Ovary (tissue), 9 donors: ENCODE measurements around the gene PDE8A. TPM values are rescaled to one million over a fixed set of nuclear protein-coding genes. Genes with fewer than 3 reads are reported as not detected.

Experiments used
- DNase-seq, 5 donors: peaks; one replicate each; pipeline ENCODE4 v3.0.0-alpha.2; 2019 to 2020
- H3K27ac ChIP-seq, 2 donors: fragments of 200-600 bp; one replicate each; pipeline versions ENCODE4 v1.5.1 to v1.8.0; 2019 to 2022
- H3K27me3 ChIP-seq: fragments of 200-600 bp; one replicate; pipeline ENCODE4 v1.8.0; 2022
- H3K36me3 ChIP-seq: fragments of 200-600 bp; sonication (generic); one replicate; pipeline ENCODE4 v1.5.1; 2019
- H3K4me1 ChIP-seq: one replicate; pipeline ENCODE4 v1.8.1; 2013; ENCODE audit warnings: mild to moderate bottlenecking, moderate library complexity; ENCODE audit not compliant: insufficient read depth
- H3K4me3 ChIP-seq: fragments of 200-600 bp; sonication (generic); one replicate; pipeline ENCODE4 v1.5.1; 2017
- H3K9me3 ChIP-seq, 2 donors: fragments of 200-600 bp in 1 of 2; sonication (generic) in 1 of 2; one replicate each; pipeline versions ENCODE4 v1.5.1 to v1.8.1; 2013 to 2019; ENCODE audit warnings: mild to moderate bottlenecking in 1 of 2, moderate library complexity in 1 of 2
- CTCF ChIP-seq, 3 donors: fragments of 450-650 bp in 2 of 3; fragments of 200-600 bp in 1 of 3; IDR thresholded peaks; one replicate each; pipeline versions ENCODE4 v1.5.1 to v1.8.0; 2016 to 2022; ENCODE audit warnings: antibody characterized with exemption in 3 of 3, mild to moderate bottlenecking in 1 of 3
- EP300 ChIP-seq: sonication (generic); formaldehyde crosslinking; IDR thresholded peaks from one replicate; pipeline ENCODE4 v1.6.1; 2017; ENCODE audit warnings: antibody characterized with exemption
- POLR2A ChIP-seq: fragments of 450-650 bp; IDR thresholded peaks from one replicate; pipeline ENCODE4 v1.6.1; 2017; ENCODE audit warnings: antibody characterized with exemption, mild to moderate bottlenecking, moderate library complexity
- WGBS, 3 donors: extraction: QIAGEN DNeasy Blood & Tissue Kit in 1 of 3; methylation state at CpG; one replicate each; pipeline versions ENCODE4 v1.1.5 to v1.1.7; 2013 to 2017; 5-methylcytosine and 5-hydroxymethylcytosine counted together
- intact Hi-C, 4 donors: fragments of 100-400 bp; cut with DNase I; formaldehyde crosslinking; loops; one replicate each; pipeline versions ENCODE4 v1.11.0 to v1.15.1; 2022 to 2023
- polyA plus RNA-seq, 2 donors: library from polyadenylated mRNA; stranded (reverse); fragments of 200-250 nt in 1 of 2; fragments of 350-450 nt in 1 of 2; fragmentation: Illumina TruSeq in 1 of 2; extraction: RNeasy Lipid Tissue Mini Kit (QIAGEN cat#74804) in 1 of 2; gene quantifications; one replicate each; pipeline ENCODE4 v1.2.3, GENCODE V29; 2013 to 2014
- total RNA-seq, 7 donors: library from RNA; depleted of rRNA in 2 of 7; stranded (reverse); fragments of >200 nt in 2 of 7; fragmentation: NEBNext Ultra II Directional in 3 of 7; extraction: Animal tissue kit (Norgen Biotek cat#: 25700) in 3 of 7; gene quantifications; one replicate each; pipeline versions ENCODE4 v1.1.0 to v1.2.4, GENCODE V29; 2016 to 2023
- donor health status: DM: no; HTN: no; CAD: no; lungs with moderate emphysema.
- donor health status: DM: no; HTN: no; CAD: no.
- donor health status: Bipolar disorder and iron deficiency.
- donor health status: DM: yes; HTN: yes; CAD: no.
- donor health status: DM: no; HTN: no; CAD: no.
- donor health status: DM: yes; HTN: yes; CAD: no.

PDE8A gene
- total and polyA plus RNA-seq, 9 donors, result 13.8 to 61.8 (median 33.2) TPM

- peaks cover 3% of the 10 kb centered on the region for H3K4me1 ChIP-seq
- H3K9me3 ChIP-seq, result no peaks in the 10 kb centered on the region
- intact Hi-C loops, result no loop called here
- H3K27me3 ChIP-seq, result no peaks in the 10 kb centered on the region
- no peak overlapping the region for H3K27ac ChIP-seq
- H3K36me3 ChIP-seq, result no peaks in the 10 kb centered on the region
- no peak for DNase-seq
- no peak for TF ChIP-seq EP300
- no peak for TF ChIP-seq POLR2A
- TF ChIP-seq CTCF (IDR thresholded peaks at IDR 0.05), result no peak
- no peak overlapping the region for H3K4me3 ChIP-seq
- 67 to 75% (median 75%) methylated on average over 7 of the region's 7 CpGs for WGBS, 3 donors
These were observed 31.6 kb upstream of the PDE8A start for GRCh38 chr15:84949845-84950569.

- DNase-seq, result no peak
- Histone ChIP-seq H3K27ac (no peak overlapping the region), H3K36me3 (no peaks in the 10 kb centered on the region), H3K4me1 (peaks cover 5% of the 10 kb centered on the region), H3K9me3 (no peaks in the 10 kb centered on the region), H3K4me3 (no peak overlapping the region), H3K27me3 (no peaks in the 10 kb centered on the region)
- WGBS, 3 donors, result 75 to 80% (median 76%) methylated on average over 7 of the region's 7 CpGs
- no peak for TF ChIP-seq EP300
- TF ChIP-seq CTCF (IDR thresholded peaks at IDR 0.05), result no peak
- no peak for TF ChIP-seq POLR2A
- intact Hi-C loops, result no loop called here
These were observed 31.0 kb upstream of the PDE8A start for GRCh38 chr15:84950570-84951111.

DNA sequence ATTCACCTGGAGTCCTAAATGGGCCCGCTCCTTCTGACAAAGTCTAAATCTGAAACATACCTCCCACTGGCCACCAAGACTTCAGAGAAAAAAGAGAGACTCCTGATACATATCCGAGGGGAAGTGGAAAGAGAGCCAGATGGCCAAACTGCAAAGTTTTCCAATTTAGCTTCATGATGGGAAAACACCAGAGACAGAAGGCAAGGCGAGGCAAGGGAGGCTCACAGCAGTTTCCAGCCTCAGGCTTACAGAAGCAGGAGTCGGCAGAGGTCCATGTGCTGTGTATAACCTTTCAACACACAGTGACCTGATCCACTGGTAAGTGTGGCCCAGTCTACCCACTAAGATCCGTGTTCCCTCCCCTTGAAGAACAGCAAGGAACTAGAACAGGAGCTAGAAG is 29.9 kb upstream of the PDE8A start:
- DNase-seq, result no peak
- Histone ChIP-seq H3K4me3 (no peak overlapping the region), H3K36me3 (no peaks in the 10 kb centered on the region), H3K27me3 (no peaks in the 10 kb centered on the region), H3K4me1 (peaks cover 6% of the 10 kb centered on the region), H3K27ac (no peak overlapping the region), H3K9me3 (no peaks in the 10 kb centered on the region)
- intact Hi-C loops, result no loop called here
- TF ChIP-seq EP300 (no peak), POLR2A (no peak), CTCF (IDR thresholded peaks at IDR 0.05) (no peak)
- 84 to 87% (median 85%) methylated on average over 5 of the region's 5 CpGs for WGBS, 3 donors

DNA sequence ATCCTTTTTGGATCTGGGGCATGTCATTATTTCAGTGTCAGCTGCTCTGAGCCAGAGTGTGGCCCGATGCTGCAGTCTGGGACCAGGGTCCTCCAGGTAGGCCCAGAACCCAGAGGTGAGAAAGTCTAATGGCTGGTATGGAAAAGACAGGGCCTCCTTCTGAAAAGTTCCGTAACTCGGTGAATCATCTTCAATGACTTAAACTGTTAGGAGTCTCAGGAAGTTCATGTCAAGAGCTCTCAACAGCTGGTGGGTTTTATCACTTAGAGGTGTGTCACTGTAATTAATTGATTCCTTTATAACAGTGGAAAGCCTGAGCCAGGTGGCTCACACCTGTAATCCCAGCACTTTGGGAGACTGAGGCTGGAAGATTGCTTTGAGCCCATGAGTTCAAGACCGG is 28.5 kb upstream of the PDE8A start:
- no peak overlapping the region for H3K27ac ChIP-seq
- intact Hi-C loops, result no loop called here
- no peaks in the 10 kb centered on the region for H3K36me3 ChIP-seq
- no peaks in the 10 kb centered on the region for H3K9me3 ChIP-seq
- H3K4me1 ChIP-seq, result peaks cover 3% of the 10 kb centered on the region
- 87 to 93% (median 90%) methylated on average over 4 of the region's 4 CpGs for WGBS, 3 donors
- no peak for TF ChIP-seq POLR2A
- no peak for TF ChIP-seq CTCF (IDR thresholded peaks at IDR 0.05)
- no peak for TF ChIP-seq EP300
- H3K27me3 ChIP-seq, result no peaks in the 10 kb centered on the region
- no peak for DNase-seq
- H3K4me3 ChIP-seq, result no peak overlapping the region
